ENCODE results near the gene CNOT8. TPM values are rescaled to one million over a fixed set of nuclear protein-coding genes. Genes with fewer than 3 reads are reported as not detected.

CNOT8 gene
- total and polyA plus RNA-seq, 2 of the 4 experiments (the other 2 are of a cell fraction), result 41.4 to 49.1 TPM

GRCh38 chr5:154849264-154849785 is 9.1 kb upstream of the CNOT8 start:
- Histone ChIP-seq H2BK15ac (ENCODE audit: low read depth, low read length) (no peak overlapping the region), H3K36me3 (ENCODE audit: control insufficient read depth, insufficient read depth, low read length) (peaks cover 2% of the 10 kb centered on the region; the same call in 1 of the 2 replicates), H3K27me3 (ENCODE audit: control insufficient read depth, insufficient read depth, low read length) (no peaks in the 10 kb centered on the region), H3K23ac (ENCODE audit: low read depth, low read length) (peak overlapping the region; percentile 42; the same call in 1 of the 2 replicates), H2AK9ac (replicated peaks; ENCODE audit: low read depth, low read length, poor library complexity) (no peak overlapping the region), H3K9ac (ENCODE audit: low read depth, low read length) (no peak overlapping the region), H2BK120ac (ENCODE audit: low read depth, low read length) (no peak overlapping the region), H4K91ac (ENCODE audit: insufficient read depth, low read depth, low read length) (no peak overlapping the region), H3K9me3 (ENCODE audit: control insufficient read depth, insufficient read depth, low read length) (no peaks in the 10 kb centered on the region), H4K20me1 (ENCODE audit: insufficient read depth, low read length) (no peaks in the 10 kb centered on the region), H3K4ac (ENCODE audit: low read depth, low read length) (no peak overlapping the region), H2AK5ac (ENCODE audit: low read depth, low read length) (no peak overlapping the region), H3K56ac (ENCODE audit: extremely low read depth, insufficient read depth, low read length) (no peak overlapping the region), H4K5ac (ENCODE audit: low read depth, low read length) (no peak overlapping the region), H3K4me1 (ENCODE audit: control insufficient read depth, insufficient read depth, low read length) (peaks cover 4% of the 10 kb centered on the region), H3K27ac (ENCODE audit: insufficient read depth, low read length) (no peak overlapping the region; the same call in 1 of the 2 replicates), H3K79me1 (ENCODE audit: low read depth in 1 of 2, low read length in 2 of 2) (no peaks in the 10 kb centered on the region), H3K4me3 (ENCODE audit: insufficient read depth, low read depth, low read length) (peak overlapping the region; percentile 69; the same call in 1 of the 2 replicates), H2AFZ (replicated peaks; ENCODE audit: low read length, poor library complexity) (no peak overlapping the region), H2BK5ac (ENCODE audit: low read depth, low read length, poor library complexity, severe bottlenecking) (no peak overlapping the region), H3K4me2 (ENCODE audit: low read depth, low read length) (peak overlapping the region; percentile 91), H2BK20ac (ENCODE audit: low read depth, low read length) (no peak overlapping the region), H3K9me1 (ENCODE audit: insufficient read depth, low read length) (peaks cover 3% of the 10 kb centered on the region), H3K14ac (replicated peaks; ENCODE audit: low read depth, low read length) (no peak overlapping the region), H4K8ac (ENCODE audit: low read depth in 2 of 2, low read length in 2 of 2) (no peak overlapping the region), H3K18ac (ENCODE audit: low read depth, low read length) (no peak overlapping the region)
- in situ Hi-C loops (cut with MboI; ENCODE audit: low sequenced_read_pairs) (no loop called here), intact Hi-C loops (cut with micrococcal nuclease) (no loop called here), dilution Hi-C loops (cut with HindIII; ENCODE audit: low sequenced_read_pairs, unreplicated experiment) (no loop called here)
- POLR2A ChIA-PET (ENCODE audit: unreplicated experiment), result no interaction called here
- no peak for ATAC-seq (ENCODE audit: low read depth)
- no TSS peak for BruUV-seq (replicated peaks)
- WGBS, 2 experiments (ENCODE audit: extremely low coverage in 2 of 2, insufficient read length in 1 of 2), result 72% methylated on average over 3 of the region's 6 CpGs; no CpG with 5 or more reads in 1 of the 2 experiments
- CTCF ChIA-PET, result interaction anchor here (0.6 kb wide), 1 partner anchor 41 kb away, joined by 5 read pairs; no protein-coding TSS in a partner anchor
- TF ChIP-seq BHLHE40 (IDR thresholded peaks at IDR 0.05; ENCODE audit: low read depth, low read length) (no peak), RFX5 (IDR thresholded peaks at IDR 0.05; ENCODE audit: low read depth, low read length) (no peak), FOS (IDR thresholded peaks at IDR 0.05; ENCODE audit: low read depth, low read length) (no peak), MXI1 (IDR thresholded peaks at IDR 0.05; ENCODE audit: borderline replicate concordance, low read depth, low read length) (no peak), CHD1 (IDR thresholded peaks at IDR 0.05; ENCODE audit: low read depth, low read length) (no peak), ELK1 (IDR thresholded peaks at IDR 0.05; ENCODE audit: borderline replicate concordance, low read depth, low read length) (no peak), NFE2L2 (IDR thresholded peaks at IDR 0.05; ENCODE audit: low read depth, low read length) (no peak), SMC3 (IDR thresholded peaks at IDR 0.05; ENCODE audit: low read depth, low read length) (no peak), MAFK (IDR thresholded peaks at IDR 0.05; ENCODE audit: low read depth, low read length) (no peak), CEBPB (IDR thresholded peaks at IDR 0.05; ENCODE audit: low read depth, low read length) (no peak), POLR2A (IDR thresholded peaks at IDR 0.05; ENCODE audit: low read depth, low read length) (no peak)
- no peak for DNase-seq

Data from IMR-90 (cell line).